GM21786 (cell line): Measurements from ENCODE around the gene CD63.

Experiments used
- ATAC-seq: cut with Tn5 transposase; IDR thresholded peaks from one replicate; pipeline ENCODE4 v1.9.1; 2021; ENCODE audit not compliant: unreplicated experiment

The CD63 gene

DNA sequence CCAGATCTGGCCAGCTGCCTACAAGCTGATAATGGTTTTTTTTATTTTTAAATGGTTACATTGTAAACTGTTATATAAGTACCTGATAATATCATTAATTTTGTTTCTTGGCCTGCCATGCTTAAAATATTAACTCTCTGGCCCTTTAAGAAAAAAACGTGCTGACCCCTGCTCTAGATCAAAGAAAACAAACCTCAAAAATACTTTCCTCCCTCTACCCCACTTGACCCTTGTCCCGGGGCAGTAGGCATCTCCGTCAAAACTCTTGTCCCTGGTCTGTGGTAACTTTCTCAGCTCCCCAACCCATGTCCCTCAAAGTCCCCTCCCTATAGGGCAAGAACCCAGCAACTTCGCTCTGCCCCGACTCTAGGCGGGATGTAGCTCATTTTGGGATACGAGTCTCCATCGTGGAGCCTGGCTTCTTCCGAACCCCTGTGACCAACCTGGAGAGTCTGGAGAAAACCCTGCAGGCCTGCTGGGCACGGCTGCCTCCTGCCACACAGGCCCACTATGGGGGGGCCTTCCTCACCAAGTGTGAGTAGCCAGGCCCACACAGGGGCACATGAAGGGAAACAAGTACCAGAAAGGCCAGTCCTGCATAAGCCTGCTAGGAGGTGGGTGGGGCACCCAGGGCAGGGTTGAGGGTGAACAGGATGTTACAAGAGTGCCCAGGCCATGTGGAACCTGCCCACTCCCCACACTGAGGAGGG is 5.1 kb downstream of the CD63 start:
- ATAC-seq, result no peak

DNA sequence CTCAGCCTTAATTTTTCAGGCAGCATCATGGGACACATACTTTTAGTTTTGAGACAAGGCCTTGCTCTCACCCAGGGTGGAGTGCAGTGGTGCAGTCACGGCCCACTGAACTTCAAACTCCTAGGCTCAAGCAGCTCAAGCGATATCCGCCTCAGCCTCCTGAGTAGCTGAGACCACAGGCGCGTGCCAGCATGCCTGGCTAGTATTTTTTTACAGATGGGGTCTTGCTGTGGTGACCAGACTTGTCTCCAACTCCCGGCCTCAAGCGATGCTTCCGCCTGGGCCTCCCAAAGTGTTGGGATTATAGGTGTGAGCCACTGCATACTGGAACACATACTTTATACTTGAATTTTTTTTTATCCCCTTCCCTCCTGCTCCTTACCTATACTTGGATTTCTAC is 5.9 kb downstream of the CD63 start:
- ATAC-seq, result no peak

DNA sequence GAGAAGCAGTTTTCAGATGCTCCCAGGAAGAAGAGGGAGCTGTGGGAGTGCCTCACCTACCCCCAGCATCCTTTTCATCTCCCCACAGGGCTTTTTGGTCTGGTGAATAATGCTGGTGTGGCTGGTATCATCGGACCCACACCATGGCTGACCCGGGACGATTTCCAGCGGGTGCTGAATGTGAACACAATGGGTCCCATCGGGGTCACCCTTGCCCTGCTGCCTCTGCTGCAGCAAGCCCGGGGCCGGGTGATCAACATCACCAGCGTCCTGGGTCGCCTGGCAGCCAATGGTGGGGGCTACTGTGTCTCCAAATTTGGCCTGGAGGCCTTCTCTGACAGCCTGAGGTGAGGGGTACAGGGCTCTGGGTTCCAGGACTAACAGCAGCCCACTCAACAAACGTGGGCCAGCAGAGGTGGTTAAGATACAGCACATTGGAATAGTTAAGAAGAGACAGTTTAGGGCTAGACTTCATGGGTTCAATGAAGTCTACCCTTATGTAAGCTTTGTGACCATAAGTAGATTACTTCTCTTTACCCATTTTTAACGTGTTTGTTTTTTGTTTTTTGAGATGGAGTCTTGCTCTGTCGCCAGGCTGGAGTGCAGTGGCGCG is 7.1 kb downstream of the CD63 start:
- no peak for ATAC-seq

DNA sequence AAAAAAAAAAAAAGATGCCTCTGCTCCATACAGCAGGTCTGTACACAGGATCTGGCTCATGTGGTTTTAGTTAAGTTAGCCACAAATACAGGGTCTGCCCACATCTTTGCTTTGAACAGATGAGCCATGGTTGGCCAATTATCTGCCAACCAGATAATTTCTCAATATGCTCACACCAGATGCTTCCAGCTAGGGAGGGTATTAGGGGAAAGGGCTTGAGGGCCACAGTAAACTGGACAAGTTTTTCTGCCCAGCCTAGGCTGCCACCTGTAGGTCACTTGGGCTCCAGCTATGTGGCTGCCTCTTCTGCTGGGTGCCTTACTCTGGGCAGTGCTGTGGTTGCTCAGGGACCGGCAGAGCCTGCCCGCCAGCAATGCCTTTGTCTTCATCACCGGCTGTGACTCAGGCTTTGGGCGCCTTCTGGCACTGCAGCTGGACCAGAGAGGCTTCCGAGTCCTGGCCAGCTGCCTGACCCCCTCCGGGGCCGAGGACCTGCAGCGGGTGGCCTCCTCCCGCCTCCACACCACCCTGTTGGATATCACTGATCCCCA is 7.8 kb downstream of the CD63 start:
- no peak for ATAC-seq

DNA sequence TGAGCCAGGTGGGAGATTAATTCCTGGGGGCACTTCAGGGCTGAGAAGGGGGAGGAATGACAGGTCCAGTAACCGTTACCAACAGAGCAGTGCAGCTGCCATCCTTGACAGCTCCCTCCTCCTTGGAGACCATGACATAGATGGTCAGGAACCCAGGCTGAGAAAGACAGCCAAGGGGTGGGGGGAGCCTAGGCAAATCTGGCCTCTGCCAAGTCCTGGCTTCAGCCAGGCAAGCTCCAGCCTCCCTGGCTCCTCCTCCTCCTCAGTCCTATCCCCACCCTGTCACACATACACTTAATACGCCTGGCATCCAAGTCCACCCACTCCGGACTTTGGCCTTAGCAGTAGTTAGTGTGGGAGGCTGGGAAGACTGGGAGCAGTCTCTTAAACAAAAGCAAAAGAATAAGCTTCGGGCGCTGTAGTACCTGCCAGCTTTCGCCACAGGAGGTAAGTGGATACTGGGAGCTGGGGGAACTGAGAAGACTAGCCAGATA is 8.7 kb downstream of the CD63 start, which contains the start of gene RDH5:
TSS of gene RDH5 (plus strand) at position 323 of the 494 bp plus-strand sequence. CDS start 792 bp downstream, outside the sequence.
- ATAC-seq, result no peak

DNA sequence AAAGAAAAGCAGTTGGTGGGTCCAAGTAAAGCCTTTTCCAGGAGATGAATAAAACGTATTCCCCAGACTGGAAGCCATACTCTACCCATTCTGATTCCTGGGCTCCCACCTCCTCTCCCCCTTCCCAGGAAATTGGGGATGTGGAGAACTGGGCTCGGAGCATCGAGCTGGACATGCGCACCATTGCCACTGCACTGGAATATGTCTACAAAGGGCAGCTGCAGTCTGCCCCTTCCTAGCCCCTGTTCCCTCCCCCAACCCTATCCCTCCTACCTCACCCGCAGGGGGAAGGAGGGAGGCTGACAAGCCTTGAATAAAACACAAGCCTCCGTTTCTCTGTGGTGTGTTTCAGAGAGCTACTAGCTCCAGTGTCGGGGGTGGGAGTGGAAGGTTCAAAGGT is 9.4 kb downstream of the CD63 start:
- no peak for ATAC-seq

DNA sequence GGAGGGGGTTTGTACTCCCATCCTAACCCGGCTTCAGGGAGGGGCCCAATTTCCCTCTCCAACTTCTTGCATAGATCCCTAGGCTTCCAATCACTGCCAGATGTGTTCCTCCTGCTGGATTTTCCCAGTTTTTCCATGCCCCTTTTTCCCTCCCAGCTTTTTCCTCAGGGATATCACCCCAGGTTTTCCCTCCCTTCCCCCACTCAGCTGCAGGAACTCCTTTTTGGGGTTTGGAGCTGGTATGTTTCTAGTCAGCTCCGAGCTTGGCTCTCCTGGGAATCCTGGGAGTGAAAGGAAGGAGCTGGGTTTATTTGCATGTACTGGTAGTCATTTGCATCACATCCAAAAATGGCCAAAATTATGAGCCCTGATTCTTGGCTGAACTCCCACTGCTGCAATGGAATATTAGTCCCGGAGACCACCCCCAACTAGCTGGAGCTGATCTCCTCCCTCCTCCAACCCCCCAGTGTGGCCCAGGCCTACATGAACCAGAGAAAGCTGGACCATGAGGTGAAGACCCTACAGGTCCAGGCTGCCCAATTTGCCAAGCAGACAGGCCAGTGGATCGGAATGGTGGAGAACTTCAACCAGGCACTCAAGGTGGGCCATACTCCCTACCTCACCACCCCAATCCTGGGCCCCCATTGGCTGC is 10.1 kb downstream of the CD63 start:
- no peak for ATAC-seq

DNA sequence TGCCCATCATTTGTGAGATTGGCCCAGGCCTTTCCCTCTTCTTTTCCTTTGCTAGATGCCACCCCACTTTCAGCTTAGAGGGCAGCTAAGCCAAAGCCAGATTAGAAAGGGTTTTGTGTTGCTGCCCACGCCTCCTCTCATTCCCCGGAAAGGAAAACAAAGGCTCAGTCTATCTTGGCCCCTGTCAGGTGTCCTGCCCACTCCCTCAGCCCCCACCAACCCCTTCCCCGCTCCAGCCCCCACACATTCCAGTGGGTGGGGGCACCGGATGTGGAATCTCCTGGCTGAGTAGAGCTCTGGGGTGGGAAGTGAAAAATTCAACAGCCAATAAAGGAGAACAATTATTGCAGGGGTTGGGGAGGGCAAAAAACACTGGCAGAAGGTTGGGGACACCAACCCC is 10.8 kb downstream of the CD63 start:
- ATAC-seq, result no peak

DNA sequence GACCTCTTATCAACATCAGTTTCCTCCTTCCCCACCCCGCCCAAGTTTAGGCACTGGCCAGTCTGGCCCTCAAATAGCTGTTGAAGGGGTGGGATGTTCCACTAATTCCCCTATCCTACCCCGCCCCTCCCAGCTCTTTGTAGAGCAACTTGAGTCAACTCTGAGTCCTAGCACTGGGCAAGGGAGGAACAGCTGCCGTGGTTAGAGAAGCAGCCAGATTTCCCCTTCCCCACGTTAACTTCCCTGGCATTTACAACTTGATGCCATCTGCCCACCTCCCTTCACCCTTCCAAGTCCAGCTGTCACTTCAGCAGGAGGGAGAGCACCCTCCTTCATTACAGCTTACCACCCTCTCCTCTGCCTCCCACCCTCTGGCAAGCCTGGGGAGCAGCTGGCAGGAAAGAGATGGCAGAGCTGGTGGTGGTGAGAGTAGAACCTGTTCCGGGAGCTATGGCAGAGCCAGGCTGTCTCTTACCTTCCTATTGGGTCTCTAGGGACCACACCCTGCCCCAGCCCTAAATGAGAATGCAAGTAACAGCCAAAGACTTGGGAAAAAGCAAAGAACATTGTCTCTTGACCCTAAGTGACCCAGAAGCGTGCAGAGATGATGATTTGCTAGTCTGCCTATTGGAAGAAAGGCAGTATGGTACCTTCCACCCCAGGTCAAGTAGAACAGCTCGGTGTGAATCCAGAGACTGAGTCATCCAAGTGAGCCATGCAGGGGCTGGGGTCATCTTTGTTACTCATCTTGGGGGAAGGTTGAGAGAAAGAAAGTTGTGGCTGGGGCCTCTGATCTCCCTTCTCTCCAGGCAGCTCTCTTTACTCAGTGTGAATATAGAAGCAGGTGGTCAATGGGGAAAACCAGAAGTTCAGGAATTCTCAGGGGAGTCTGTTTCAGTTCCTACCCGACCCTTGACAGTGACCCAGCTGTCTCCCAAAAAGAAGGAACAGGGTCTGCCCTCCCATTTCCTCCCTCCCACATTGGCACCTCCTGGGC is 11.5 kb downstream of the CD63 start:
- peak; percentile 29 for ATAC-seq

DNA sequence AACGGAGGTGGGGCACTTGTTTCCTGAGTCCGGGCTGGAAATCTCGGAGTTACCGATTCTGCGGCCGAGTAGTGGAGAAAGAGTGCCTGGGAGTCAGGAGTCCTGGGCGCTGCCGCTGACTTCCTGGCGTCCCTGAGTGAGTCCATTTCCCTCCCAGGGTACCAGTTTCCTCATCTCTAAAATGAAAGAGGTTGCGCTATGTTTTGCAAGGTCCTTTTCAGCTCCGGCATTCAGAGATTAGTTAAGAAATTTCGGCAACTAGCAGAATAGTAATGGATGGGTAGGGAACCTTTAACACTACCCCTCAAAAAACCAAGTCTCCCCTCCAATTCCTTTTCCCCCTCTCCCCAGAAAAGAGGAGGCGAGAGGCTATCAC is 12.2 kb downstream of the CD63 start:
- ATAC-seq, result no peak

DNA sequence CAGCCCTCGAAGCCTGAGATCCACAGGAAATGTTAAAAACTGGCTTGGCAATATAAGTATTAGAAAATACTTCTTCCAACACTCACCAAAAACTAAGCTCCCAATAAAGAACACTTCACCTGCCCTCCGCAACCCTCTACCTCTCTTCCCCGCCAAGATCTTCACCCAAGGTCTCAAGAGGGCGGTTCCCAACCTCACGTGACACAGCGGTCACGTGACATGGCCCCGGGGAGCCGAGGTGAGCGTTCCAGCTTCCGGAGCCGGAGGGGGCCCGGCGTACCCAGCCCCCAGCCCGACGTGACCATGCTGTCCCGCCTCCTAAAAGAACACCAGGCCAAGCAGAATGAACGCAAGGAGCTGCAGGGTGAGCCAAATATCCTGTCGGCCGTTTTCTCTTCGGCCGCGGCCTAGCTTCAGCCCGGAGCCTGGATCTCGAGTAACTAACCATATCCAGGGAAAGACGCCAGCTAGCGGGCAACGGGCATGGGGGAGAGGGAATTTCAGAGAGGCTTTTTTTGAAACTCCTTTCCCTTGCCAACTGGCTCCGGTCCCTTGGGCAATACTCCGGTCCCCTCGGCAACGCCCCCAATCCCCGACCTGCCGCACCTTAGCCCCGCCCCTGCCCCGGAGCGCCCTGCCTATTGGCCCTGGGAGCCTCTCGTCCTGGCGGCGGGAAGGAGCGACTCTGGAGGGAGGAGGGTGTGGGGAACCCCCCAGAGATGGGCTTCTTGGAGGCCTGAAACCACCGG is 12.8 kb downstream of the CD63 start, which contains the start of gene BLOC1S1:
TSS of gene BLOC1S1 (plus strand) at position 214 of the 749 bp plus-strand sequence. CDS start at position 220, 6 bp downstream.
- peak; percentile 81 for ATAC-seq

DNA sequence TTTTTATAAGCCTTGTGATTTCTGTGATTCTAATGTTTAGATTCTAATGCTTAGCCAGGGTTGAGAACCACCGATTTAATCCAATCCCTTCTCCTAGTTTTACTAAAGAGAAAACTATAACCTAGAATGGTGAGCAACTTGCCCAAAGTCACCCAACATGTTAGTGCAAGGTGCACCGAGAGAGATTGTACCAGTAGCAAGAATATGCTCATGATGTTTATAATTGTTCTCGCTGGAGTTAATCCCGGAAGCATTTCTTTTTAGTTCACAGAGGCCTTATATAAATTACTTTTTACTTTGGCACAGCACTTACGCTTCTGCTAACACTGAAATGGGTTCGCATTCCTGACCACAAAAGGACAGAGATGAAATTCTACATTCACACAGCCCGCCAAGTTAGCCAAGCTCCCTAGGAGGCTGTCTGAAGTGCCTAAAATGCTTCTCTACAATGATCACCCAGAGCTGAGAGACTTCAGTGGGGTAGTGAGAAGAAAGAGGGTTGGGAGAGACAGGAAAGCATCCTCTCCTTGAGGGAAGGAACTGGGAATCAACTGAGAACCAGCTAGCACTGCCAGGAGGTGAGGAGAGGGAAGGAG is 13.5 kb downstream of the CD63 start:
- no peak for ATAC-seq

DNA sequence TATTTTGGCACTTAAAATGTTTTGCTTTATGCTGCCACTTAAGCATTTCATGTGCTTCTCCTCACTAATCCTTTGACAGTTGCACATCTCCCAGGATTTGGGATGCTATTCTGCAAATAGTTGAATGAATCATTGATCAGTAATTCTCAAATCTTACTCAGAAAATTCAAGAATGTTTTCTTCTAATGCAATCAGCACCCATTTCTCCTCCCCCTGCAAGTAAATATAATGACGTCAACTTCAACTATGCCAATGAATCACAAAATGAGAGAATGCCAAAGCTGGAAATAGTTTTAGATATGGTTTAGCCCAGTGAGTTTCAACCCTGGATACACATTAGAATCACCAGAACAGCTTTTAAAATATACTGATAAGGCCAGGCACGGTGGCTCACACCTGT is 15.1 kb downstream of the CD63 start:
- no peak for ATAC-seq

DNA sequence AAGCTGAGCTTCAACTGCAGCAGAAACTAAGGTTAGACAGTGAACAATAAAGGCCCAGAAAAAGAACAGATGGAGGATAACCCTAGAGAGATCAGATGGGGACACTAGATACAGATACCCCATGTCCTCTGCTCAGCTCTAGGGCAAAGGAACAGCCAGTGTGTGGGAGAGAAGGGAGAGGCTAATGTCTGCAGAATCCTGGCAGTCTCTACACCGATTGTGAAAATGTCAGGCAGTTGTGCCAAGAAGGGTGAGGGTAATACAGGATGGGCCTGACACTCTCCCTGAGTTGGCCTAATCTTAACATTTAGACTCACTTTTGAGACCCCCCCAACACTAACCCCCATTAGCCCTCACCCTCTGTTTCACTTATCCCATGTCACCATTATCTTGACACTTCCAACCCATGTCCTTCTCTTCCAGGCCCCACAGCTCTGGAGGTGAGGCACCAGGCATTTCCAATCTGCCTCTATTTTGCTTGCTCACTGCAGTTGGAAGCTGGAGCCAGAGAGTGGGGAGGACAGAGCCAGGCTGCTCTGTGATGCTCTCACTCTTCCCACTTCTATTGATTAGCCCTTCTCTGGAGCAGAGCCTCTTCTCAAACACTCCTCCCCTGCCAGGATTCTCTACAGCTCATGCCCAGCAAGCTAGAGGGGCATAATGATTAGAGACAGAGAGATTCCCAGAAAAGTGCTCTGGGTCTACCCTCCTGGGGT is 16.0 kb downstream of the CD63 start:
- no peak for ATAC-seq

DNA sequence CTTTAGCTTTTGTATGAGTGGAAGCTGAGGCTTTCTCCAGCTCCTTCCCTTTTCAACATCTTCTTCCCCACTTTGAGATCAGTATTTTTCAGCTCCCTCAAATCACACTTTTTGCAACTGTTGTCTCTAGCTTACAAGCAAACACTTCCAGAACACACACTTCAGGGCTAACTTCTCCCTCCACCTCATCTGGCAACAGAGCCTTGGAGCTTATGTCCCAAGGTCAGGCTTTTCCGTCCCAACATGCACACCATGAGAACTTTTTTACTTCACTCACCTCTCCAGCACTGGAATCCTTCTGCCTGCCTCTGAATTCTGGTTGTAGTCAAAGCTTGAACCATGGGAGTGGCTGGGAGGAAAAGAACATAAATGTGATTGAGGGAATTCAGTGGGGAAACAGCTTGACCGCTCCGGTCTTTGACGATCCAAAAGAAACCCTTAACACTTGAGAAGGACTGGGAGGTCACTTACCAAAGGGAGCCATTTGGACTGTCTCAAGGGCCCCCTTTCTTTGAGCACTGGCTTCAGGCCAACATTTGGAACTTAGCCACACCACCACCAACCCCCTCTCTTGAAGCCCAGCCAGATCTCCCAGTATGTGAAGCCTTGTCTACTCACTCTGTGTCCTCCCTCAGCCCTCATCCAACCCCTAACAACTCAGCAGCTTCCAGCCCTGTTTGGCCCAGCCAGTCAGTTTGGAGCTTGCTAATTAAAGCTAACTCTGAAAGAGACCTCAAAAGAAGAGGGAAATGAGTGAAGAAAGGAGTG is 16.8 kb downstream of the CD63 start:
- ATAC-seq, result no peak

DNA sequence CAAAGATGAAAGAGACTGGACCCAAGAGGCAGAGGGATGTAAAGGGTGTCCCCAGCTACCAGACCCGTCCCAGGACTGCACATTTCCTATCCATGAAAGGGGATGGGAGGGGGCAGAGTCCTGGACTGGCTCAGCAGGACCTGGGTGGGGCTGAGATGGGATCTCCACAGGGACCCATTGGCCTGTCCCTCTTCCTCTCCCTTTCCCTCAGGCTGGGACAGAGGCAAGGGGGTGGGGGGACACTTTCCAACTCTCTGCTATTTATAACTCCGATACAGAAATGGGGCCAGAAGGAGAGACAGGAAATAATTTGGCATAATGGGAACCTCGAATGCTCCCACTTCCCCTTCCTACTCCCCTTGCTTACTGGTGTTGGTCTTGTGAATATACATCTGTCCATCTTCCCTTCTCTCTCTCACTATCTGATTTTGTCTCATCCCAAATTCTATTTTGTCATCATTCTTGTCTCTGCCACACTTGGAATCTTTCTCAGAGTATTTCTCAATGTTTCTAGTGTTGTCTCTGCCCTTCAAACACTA is 20.0 kb downstream of the CD63 start:
- ATAC-seq, result no peak

DNA sequence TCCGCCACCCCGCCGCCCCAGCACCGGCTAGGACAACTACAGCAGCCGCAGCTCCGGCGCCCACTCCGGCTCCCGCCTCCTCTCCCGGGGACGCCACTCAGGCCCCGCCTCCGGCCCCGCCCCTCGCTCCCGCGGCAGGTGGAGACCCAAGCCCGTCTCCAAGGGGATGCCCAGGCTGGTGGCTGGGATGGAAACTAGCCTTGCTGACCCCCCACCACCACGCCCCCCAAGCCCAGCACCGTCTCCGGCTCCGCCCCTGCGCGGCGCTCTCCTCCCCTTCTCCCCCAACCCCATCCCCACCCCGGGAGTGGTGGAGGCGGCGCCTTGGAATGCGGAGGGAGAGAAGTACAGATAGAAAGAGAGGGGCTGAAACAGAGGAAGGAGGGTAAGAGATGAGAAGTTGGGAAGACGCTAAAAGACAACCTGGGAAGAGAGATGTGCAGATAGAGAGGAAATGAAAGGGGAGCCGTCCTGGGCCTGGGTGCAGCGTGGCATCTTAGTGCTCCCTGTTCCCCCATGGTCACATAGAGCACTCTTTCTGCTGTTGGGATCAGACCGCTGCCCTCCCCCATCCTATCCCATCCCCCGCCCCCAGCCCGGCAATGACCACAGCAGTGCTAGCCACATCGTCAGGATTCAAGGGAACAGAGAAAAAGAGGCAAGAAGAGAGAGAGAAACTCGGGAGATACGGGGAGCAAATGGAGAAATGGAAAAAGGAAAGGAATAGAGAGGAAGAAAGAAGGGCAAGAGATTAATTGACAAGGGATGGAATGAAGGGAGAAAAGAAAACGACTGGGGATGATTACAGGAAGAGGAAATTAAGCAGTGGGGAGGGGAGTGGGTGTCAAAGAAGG is 20.7 kb downstream of the CD63 start, which contains the start of gene ITGA7:
TSS of gene ITGA7 (minus strand) at position 64 of the 854 bp plus-strand sequence. CDS start 222 bp downstream, outside the sequence.
- ATAC-seq, result peak; percentile 69
